H9 (cell line): Measurements from ENCODE around the gene CASQ1. TPM values are rescaled to one million over a fixed set of nuclear protein-coding genes. Genes with fewer than 3 reads are reported as not detected.
A peak's percentile ranks its signal among the peaks of the same experiment; 100 is the strongest.

Experiments
- DNase-seq: peaks from one replicate; pipeline ENCODE4 v3.0.0-alpha.2; 2017
- H2AFZ ChIP-seq: one replicate; pipeline ENCODE4 v1.6.1; 2013; ENCODE audit warnings: mild to moderate bottlenecking, low read length, control low read depth, moderate library complexity
- H2AK5ac ChIP-seq: 2 replicates; pipeline ENCODE4 v1.6.1; 2013; ENCODE audit warnings: low read length, control low read depth, mixed read lengths; ENCODE audit not compliant: insufficient read length
- H2BK120ac ChIP-seq: one replicate; pipeline ENCODE4 v1.6.1; 2013; ENCODE audit warnings: low read depth, mild to moderate bottlenecking, low read length, control low read depth, inconsistent platforms; ENCODE audit not compliant: poor library complexity, severe bottlenecking
- H2BK12ac ChIP-seq: 2 replicates; pipeline ENCODE4 v1.6.1; 2013; ENCODE audit warnings: low read length, control low read depth, mixed read lengths, low read depth; ENCODE audit not compliant: insufficient read length
- H2BK15ac ChIP-seq: 2 replicates; pipeline ENCODE4 v1.6.1; 2013; ENCODE audit warnings: low read depth, low read length, control low read depth
- H2BK20ac ChIP-seq: one replicate; pipeline ENCODE4 v1.6.1; 2013; ENCODE audit warnings: low read depth, mild to moderate bottlenecking, low read length, control low read depth, inconsistent platforms; ENCODE audit not compliant: poor library complexity, severe bottlenecking
- H2BK5ac ChIP-seq: 2 replicates; pipeline ENCODE4 v1.6.1; 2013; ENCODE audit warnings: low read length, control low read depth, mixed read lengths; ENCODE audit not compliant: insufficient read length
- H3K14ac ChIP-seq: 2 replicates; pipeline ENCODE4 v1.6.1; 2013; ENCODE audit warnings: low read length, control low read depth; ENCODE audit not compliant: insufficient read depth
- H3K18ac ChIP-seq: 2 replicates; pipeline ENCODE4 v1.6.1; 2013; ENCODE audit warnings: low read depth, mild to moderate bottlenecking, mixed read lengths, low read length, control low read depth; ENCODE audit not compliant: insufficient read length
- H3K23ac ChIP-seq: 2 replicates; pipeline ENCODE4 v1.6.1; 2013; ENCODE audit warnings: low read length, control low read depth, mixed read lengths, low read depth; ENCODE audit not compliant: insufficient read length
- H3K23me2 ChIP-seq: 2 replicates; pipeline ENCODE4 v1.6.1; 2013; ENCODE audit warnings: low read depth, mild to moderate bottlenecking, mixed read lengths, low read length, control low read depth; ENCODE audit not compliant: insufficient read length, poor library complexity, severe bottlenecking
- H3K27ac ChIP-seq: 2 replicates; pipeline ENCODE4 v1.5.1; 2013; ENCODE audit warnings: low read length, control low read depth, mixed read lengths, low read depth; ENCODE audit not compliant: insufficient read length
- H3K27me3 ChIP-seq: 2 replicates; pipeline ENCODE4 v1.6.1; 2013; ENCODE audit warnings: low read length, control low read depth, inconsistent platforms; ENCODE audit not compliant: insufficient read depth
- H3K4ac ChIP-seq: 2 replicates; pipeline ENCODE4 v1.6.1; 2013; ENCODE audit warnings: low read depth, mild to moderate bottlenecking, control low read depth, inconsistent platforms, low read length, moderate library complexity
- H3K4me1 ChIP-seq: 2 replicates; pipeline ENCODE4 v1.6.1; 2013; ENCODE audit warnings: low read length, control low read depth, inconsistent platforms; ENCODE audit not compliant: insufficient read depth
- H3K4me2 ChIP-seq: 2 replicates; pipeline ENCODE4 v1.6.1; 2013; ENCODE audit warnings: low read length, control low read depth, mixed read lengths; ENCODE audit not compliant: insufficient read length, insufficient read depth
- H3K56ac ChIP-seq: 2 replicates; pipeline ENCODE4 v1.6.1; 2013; ENCODE audit warnings: low read depth, mild to moderate bottlenecking, mixed read lengths, low read length, control low read depth; ENCODE audit not compliant: insufficient read length
- H3K79me1 ChIP-seq: 2 replicates; pipeline ENCODE4 v1.6.1; 2013; ENCODE audit warnings: low read depth, mild to moderate bottlenecking, moderate library complexity, low read length, control low read depth, inconsistent platforms; ENCODE audit not compliant: insufficient read depth, poor library complexity, severe bottlenecking
- H3K79me2 ChIP-seq: 2 replicates; pipeline ENCODE4 v1.6.1; 2013; ENCODE audit warnings: low read length, control low read depth, inconsistent platforms; ENCODE audit not compliant: insufficient read depth
- H3K9ac ChIP-seq: 2 replicates; pipeline ENCODE4 v1.6.1; 2013; ENCODE audit warnings: low read length, control low read depth, mixed read lengths; ENCODE audit not compliant: insufficient read length; ENCODE audit errors: extremely low read depth
- H3K9me3 ChIP-seq: one replicate; pipeline ENCODE4 v1.6.1; 2013; ENCODE audit warnings: low read depth, low read length, inconsistent platforms; ENCODE audit not compliant: control insufficient read depth
- H3T11ph ChIP-seq: one replicate; pipeline ENCODE4 v1.6.1; 2013; ENCODE audit warnings: mild to moderate bottlenecking, low read length, control low read depth, inconsistent platforms
- H4K20me1 ChIP-seq: one replicate; pipeline ENCODE4 v1.6.1; 2013; ENCODE audit not compliant: control insufficient read depth, insufficient read length, insufficient read depth
- H4K5ac ChIP-seq: 2 replicates; pipeline ENCODE4 v1.6.1; 2013; ENCODE audit warnings: low read depth, mild to moderate bottlenecking, mixed read lengths, low read length, control low read depth; ENCODE audit not compliant: insufficient read length
- H4K8ac ChIP-seq: replicated peaks from 2 replicates; pipeline ENCODE4 v1.6.1; 2013; ENCODE audit warnings: low read length, control low read depth, mixed read lengths, low read depth; ENCODE audit not compliant: insufficient read length
- H4K91ac ChIP-seq: 2 replicates; pipeline ENCODE4 v1.6.1; 2013; ENCODE audit warnings: low read depth, mild to moderate bottlenecking, moderate library complexity, mixed read lengths, low read length, control low read depth; ENCODE audit not compliant: insufficient read length
- H3K27ac Mint-ChIP-seq, 3 experiments: 2 replicates in 2 of 3; 3 replicates in 1 of 3; pipeline ENCODE4 v1.8.0; 2020 to 2021; ENCODE audit warnings: mixed read lengths in 3 of 3, mild to moderate bottlenecking in 1 of 3, moderate library complexity in 1 of 3
- H3K27me3 Mint-ChIP-seq: 2 replicates; pipeline ENCODE4 v1.8.0; 2021; ENCODE audit warnings: low read depth, mild to moderate bottlenecking, moderate library complexity, mixed read lengths
- H3K36me3 Mint-ChIP-seq, 3 experiments: 2 replicates in 2 of 3; 3 replicates in 1 of 3; pipeline ENCODE4 v1.8.0; 2020 to 2021; ENCODE audit warnings: low read depth in 3 of 3, mixed read lengths in 3 of 3; ENCODE audit not compliant: insufficient read depth in 1 of 3
- H3K4me1 Mint-ChIP-seq, 2 experiments: 2 replicates each; pipeline ENCODE4 v1.8.0; 2020; ENCODE audit warnings: mixed read lengths in 2 of 2
- H3K4me3 Mint-ChIP-seq, 2 experiments: 2 replicates in 1 of 2; 3 replicates in 1 of 2; pipeline ENCODE4 v1.8.0; 2020 to 2021; ENCODE audit warnings: mild to moderate bottlenecking in 2 of 2, mixed read lengths in 2 of 2, moderate library complexity in 1 of 2
- H3K9me3 Mint-ChIP-seq, 2 experiments: 2 replicates in 1 of 2; 3 replicates in 1 of 2; pipeline ENCODE4 v1.8.0; 2020; ENCODE audit warnings: mild to moderate bottlenecking in 2 of 2, mixed read lengths in 2 of 2, moderate library complexity in 1 of 2
- WGBS: extraction: QIAGEN DNeasy Blood & Tissue Kit; methylation state at CpG from one replicate; pipeline ENCODE4 v1.1.7; 2013; ENCODE audit warnings: missing lambda C conversion rate, low lambda C conversion rate, mixed read lengths; ENCODE audit not compliant: insufficient read length; ENCODE audit errors: extremely low coverage; 5-methylcytosine and 5-hydroxymethylcytosine counted together
- total RNA-seq: library from RNA; stranded (reverse); gene quantifications from 2 replicates; pipeline ENCODE4 v1.2.1, GENCODE V29; 2021
- TF ChIP-seq, protein P1 (sequence below): fragments of 200-600 bp; sonication (generic); conservative IDR thresholded peaks from 3 replicates; pipeline ENCODE4 v1.8.0; 2021; ENCODE audit warnings: antibody characterized with exemption, mild to moderate bottlenecking

Gene CASQ1
- total RNA-seq, 1 experiment from 2014 or later: 0.55 TPM

DNA sequence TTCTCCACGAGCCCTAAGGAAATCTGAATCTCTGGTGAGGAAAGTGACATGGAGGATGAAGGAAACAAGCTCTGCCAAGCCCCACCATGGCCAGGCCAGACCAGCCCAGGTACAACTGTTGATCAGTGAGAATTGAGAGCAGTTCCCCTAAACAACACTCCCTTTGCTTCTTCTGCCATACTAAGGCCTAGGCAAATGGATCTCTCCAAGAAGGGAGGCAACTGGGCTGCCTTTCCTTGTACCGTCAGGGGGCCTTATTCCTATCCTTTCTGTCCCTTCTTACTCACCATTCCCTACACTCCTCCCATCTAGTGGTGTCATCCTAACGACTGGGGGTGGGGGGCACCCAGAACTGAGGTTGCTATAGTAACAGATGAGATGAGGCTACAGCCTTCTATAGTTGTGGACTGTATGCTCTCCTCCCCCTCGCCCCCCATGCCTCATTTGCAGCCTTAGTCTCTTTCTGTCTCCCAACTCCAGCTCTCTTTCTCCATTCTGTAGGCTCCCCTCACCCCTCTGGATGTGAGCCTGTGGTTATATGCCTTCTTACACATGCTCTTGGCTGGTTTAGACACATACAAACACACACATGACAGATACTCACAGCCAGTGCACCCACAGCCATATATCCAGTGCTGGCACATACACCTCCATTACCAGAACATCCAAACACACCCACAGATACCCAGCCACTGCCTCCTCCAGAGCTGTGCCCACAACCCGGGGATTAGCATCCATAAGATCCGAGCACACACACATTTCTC is 18.4 kb downstream of the CASQ1 start:
- no peaks in the 10 kb centered on the region for H3K27me3 ChIP-seq
- H3K18ac ChIP-seq: no peak overlapping the region
- no peak overlapping the region for H4K8ac ChIP-seq
- no peak overlapping the region for H2BK12ac ChIP-seq
- TF ChIP-seq, protein P1, sequence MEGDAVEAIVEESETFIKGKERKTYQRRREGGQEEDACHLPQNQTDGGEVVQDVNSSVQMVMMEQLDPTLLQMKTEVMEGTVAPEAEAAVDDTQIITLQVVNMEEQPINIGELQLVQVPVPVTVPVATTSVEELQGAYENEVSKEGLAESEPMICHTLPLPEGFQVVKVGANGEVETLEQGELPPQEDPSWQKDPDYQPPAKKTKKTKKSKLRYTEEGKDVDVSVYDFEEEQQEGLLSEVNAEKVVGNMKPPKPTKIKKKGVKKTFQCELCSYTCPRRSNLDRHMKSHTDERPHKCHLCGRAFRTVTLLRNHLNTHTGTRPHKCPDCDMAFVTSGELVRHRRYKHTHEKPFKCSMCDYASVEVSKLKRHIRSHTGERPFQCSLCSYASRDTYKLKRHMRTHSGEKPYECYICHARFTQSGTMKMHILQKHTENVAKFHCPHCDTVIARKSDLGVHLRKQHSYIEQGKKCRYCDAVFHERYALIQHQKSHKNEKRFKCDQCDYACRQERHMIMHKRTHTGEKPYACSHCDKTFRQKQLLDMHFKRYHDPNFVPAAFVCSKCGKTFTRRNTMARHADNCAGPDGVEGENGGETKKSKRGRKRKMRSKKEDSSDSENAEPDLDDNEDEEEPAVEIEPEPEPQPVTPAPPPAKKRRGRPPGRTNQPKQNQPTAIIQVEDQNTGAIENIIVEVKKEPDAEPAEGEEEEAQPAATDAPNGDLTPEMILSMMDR: no peak
- no peak overlapping the region for H4K91ac ChIP-seq
- H3K4me3 Mint-ChIP-seq: peak overlapping the region in 1 of 2 experiments; percentile 17; a peak in 1 of 5 replicates
- no peak overlapping the region for H3K14ac ChIP-seq
- H3K4me1 ChIP-seq: peaks cover 24% of the 10 kb centered on the region; the same call in 1 of the 2 replicates
- no peak for DNase-seq
- no peak overlapping the region for H2BK5ac ChIP-seq
- no peak overlapping the region for H2AFZ ChIP-seq
- H4K5ac ChIP-seq: no peak overlapping the region
- no peak overlapping the region for H3K4ac ChIP-seq
- H3K36me3 Mint-ChIP-seq: peaks cover 28 to 65% (median 29%) of the 10 kb centered on the region in 3 experiments
- no peaks in the 10 kb centered on the region for H3K9me3 ChIP-seq
- no peak overlapping the region for H3K9ac ChIP-seq
- no peaks in the 10 kb centered on the region for H3K27me3 Mint-ChIP-seq
- H3K23ac ChIP-seq: no peak overlapping the region
- H2BK20ac ChIP-seq: no peak overlapping the region
- H2AK5ac ChIP-seq: no peak overlapping the region
- no peaks in the 10 kb centered on the region for H4K20me1 ChIP-seq
- H3K79me1 ChIP-seq: no peaks in the 10 kb centered on the region
- H3K27ac ChIP-seq: no peak overlapping the region
- no peak overlapping the region for H2BK15ac ChIP-seq
- H2BK120ac ChIP-seq: no peak overlapping the region
- no peak overlapping the region for H3T11ph ChIP-seq
- no peaks in the 10 kb centered on the region; a peak in 1 of 5 replicates for H3K9me3 Mint-ChIP-seq
- WGBS: no CpG with 5 or more reads among the region's 6 CpGs
- H3K4me1 Mint-ChIP-seq: peaks cover 69 to 73% of the 10 kb centered on the region in 2 experiments
- no peak overlapping the region for H3K56ac ChIP-seq
- H3K27ac Mint-ChIP-seq: peak overlapping the region in 2 of 3 experiments; percentile 20 to 72; a peak in 5 of 7 replicates
- H3K23me2 ChIP-seq: peaks cover 9% of the 10 kb centered on the region
- H3K4me2 ChIP-seq: no peak overlapping the region
- H3K79me2 ChIP-seq: no peaks in the 10 kb centered on the region
